Left lung (tissue), 10 donors: ENCODE results near the gene CLIP1. TPM values are rescaled to one million over a fixed set of nuclear protein-coding genes. Genes with fewer than 3 reads are reported as not detected.

Experiments used
- ATAC-seq: fragments of 200-7000 bp; cut with Tn5 transposase; one replicate; pipeline ENCODE4 v1.9.1; 2020; ENCODE audit warnings: moderate library complexity
- DNase-seq, 4 donors: peaks; one replicate each; pipeline ENCODE4 v3.0.0-alpha.2; 2013 to 2020
- H3K27ac ChIP-seq, 2 donors: fragments of 200-600 bp; sonication (generic) in 1 of 2; one replicate each; pipeline versions ENCODE4 v1.5.0 to v1.8.0; 2020 to 2021
- H3K27me3 ChIP-seq, 2 donors: fragments of 200-600 bp; sonication (generic) in 1 of 2; one replicate each; pipeline versions ENCODE4 v1.5.0 to v1.8.0; 2020 to 2021
- H3K36me3 ChIP-seq, 2 donors: fragments of 200-600 bp; sonication (generic) in 1 of 2; one replicate each; pipeline versions ENCODE4 v1.5.0 to v1.8.0; 2020 to 2021
- H3K4me1 ChIP-seq, 2 donors: fragments of 200-600 bp; one replicate each; pipeline ENCODE4 v1.8.0; 2021
- H3K4me3 ChIP-seq, 2 donors: fragments of 200-600 bp; sonication (generic) in 1 of 2; one replicate each; pipeline versions ENCODE4 v1.5.0 to v1.8.0; 2020 to 2021; ENCODE audit warnings: mild to moderate bottlenecking in 1 of 2
- H3K9me3 ChIP-seq, 2 donors: fragments of 200-600 bp; sonication (generic) in 1 of 2; one replicate each; pipeline versions ENCODE4 v1.5.0 to v1.8.0; 2020 to 2021
- intact Hi-C, 2 donors: fragments of 100-400 bp; cut with DNase I; formaldehyde crosslinking; loops; one replicate each; pipeline versions ENCODE4 v1.11.2 to v1.14.2; 2022
- polyA plus RNA-seq, 6 donors: library from polyadenylated mRNA; unstranded; fragments of 120-200 nt; gene quantifications; one replicate each; pipeline ENCODE4 v1.2.1, GENCODE V29; 2013; ENCODE audit not compliant: insufficient read length in 6 of 6
- total RNA-seq, 2 donors: library from RNA; stranded (reverse); fragmentation: NEBNext Ultra II Directional; extraction: Animal tissue kit (Norgen Biotek cat#: 25700); gene quantifications; one replicate each; pipeline ENCODE4 v1.2.1, GENCODE V29; 2021
- TF ChIP-seq, protein P1 (sequence below), 2 donors: fragments of 200-600 bp; sonication (generic) in 1 of 2; IDR thresholded peaks; one replicate each; pipeline versions ENCODE4 v1.5.0 to v1.8.0; 2021; ENCODE audit warnings: antibody characterized with exemption in 2 of 2
- donor health status: DM: no; HTN: yes; CAD: no.
- donor health status: DM: no; HTN: no; CAD: no.

CLIP1 gene
- total and polyA plus RNA-seq, 8 donors: 31.2 to 104 (median 33.4) TPM

DNA sequence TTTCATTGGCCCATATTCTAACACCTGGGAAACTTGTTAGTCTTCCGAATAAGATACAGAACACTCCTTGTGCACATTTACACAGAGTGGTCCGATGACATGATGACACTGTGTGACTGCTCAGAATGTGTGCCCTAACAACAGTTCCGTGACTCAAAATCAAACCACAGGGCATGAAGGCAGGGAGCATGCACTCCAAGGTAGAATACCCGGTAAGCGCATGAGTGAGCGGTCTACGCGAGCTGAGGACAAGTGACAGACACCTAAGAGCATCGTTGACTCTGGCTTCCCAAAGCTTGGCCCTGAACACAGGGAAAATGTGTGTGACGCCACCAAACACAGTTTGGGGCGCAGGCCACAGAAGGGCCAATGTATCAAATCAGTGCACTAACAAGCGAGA is 18.6 kb downstream of the CLIP1 start:
- intact Hi-C loops: no loop called here
- peaks cover 0 to 6% of the 10 kb centered on the region in 2 donors for H3K36me3 ChIP-seq
- no peaks in the 10 kb centered on the region for H3K27me3 ChIP-seq
- TF ChIP-seq, protein P1, sequence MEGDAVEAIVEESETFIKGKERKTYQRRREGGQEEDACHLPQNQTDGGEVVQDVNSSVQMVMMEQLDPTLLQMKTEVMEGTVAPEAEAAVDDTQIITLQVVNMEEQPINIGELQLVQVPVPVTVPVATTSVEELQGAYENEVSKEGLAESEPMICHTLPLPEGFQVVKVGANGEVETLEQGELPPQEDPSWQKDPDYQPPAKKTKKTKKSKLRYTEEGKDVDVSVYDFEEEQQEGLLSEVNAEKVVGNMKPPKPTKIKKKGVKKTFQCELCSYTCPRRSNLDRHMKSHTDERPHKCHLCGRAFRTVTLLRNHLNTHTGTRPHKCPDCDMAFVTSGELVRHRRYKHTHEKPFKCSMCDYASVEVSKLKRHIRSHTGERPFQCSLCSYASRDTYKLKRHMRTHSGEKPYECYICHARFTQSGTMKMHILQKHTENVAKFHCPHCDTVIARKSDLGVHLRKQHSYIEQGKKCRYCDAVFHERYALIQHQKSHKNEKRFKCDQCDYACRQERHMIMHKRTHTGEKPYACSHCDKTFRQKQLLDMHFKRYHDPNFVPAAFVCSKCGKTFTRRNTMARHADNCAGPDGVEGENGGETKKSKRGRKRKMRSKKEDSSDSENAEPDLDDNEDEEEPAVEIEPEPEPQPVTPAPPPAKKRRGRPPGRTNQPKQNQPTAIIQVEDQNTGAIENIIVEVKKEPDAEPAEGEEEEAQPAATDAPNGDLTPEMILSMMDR (IDR thresholded peaks at IDR 0.05): no peak
- ATAC-seq (no peak), DNase-seq (no peak)
- H3K4me1 ChIP-seq: peaks cover 14 to 34% of the 10 kb centered on the region in 2 donors
- no peak overlapping the region for H3K27ac ChIP-seq
- no peaks in the 10 kb centered on the region for H3K9me3 ChIP-seq
- no peak overlapping the region for H3K4me3 ChIP-seq

DNA sequence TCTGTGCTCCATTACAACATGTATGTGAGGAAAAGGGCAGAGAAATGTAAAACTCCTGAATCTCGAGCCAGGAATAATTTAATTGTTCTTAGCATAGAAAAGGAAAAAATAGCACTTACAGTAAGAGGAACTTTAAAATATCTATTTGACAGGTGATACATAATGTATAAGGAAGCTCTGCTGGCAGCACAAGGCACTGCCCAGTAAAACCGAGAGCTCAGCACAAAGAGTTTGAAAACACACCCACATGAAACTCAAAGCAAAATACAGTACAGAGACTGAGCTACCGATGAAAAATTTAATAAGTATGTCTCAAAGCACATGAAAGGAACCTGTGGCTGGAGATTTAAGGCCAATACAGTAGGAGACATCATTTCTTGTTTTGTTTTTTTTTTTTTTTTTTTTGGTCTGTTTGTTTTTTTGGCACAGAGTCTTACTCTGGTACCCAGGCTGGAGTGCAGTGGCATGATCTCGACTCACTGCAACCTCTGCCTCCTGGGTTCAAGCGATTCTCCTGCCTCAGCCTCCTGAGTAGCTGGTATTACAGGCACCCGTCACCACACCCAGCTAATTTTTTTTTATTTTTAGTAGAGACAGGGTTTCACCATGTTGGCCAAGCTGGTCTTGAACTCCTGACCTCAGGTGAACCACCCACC is 19.2 kb downstream of the CLIP1 start:
- Histone ChIP-seq H3K27me3 (no peaks in the 10 kb centered on the region), H3K4me1 (peaks cover 14 to 36% of the 10 kb centered on the region in 2 donors), H3K9me3 (no peaks in the 10 kb centered on the region), H3K4me3 (no peak overlapping the region), H3K27ac (no peak overlapping the region), H3K36me3 (peaks cover 0 to 6% of the 10 kb centered on the region in 2 donors)
- TF ChIP-seq, protein P1 (IDR thresholded peaks at IDR 0.05): no peak
- ATAC-seq (no peak), DNase-seq (no peak)
- intact Hi-C loops: no loop called here

DNA sequence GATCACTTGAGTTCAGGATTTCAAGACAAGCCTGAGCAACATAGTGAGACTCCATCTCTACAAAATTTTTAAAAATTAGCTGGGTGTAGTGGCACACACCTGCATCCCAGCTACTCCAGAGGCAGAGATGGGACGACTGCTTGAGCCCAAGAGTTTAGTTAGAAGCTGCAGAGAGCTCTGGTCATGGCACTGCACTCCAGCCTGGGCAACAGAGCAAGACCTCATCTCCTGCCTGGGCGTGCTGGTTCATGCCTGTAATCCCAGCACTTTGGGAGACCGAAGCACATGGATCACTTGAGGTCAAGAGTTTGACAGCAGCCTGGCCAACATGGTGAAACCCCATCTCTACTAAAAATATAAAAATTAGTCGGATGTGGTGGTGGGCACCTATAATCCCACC is 20.2 kb downstream of the CLIP1 start:
- no peak for DNase-seq
- Histone ChIP-seq H3K9me3 (no peaks in the 10 kb centered on the region), H3K27me3 (no peaks in the 10 kb centered on the region), H3K4me3 (no peak overlapping the region), H3K36me3 (peaks cover 0 to 6% of the 10 kb centered on the region in 2 donors), H3K4me1 (peaks cover 14 to 36% of the 10 kb centered on the region in 2 donors), H3K27ac (no peak overlapping the region)
- TF ChIP-seq, protein P1 (IDR thresholded peaks at IDR 0.05): no peak
- intact Hi-C loops: no loop called here
- no peak for ATAC-seq

DNA sequence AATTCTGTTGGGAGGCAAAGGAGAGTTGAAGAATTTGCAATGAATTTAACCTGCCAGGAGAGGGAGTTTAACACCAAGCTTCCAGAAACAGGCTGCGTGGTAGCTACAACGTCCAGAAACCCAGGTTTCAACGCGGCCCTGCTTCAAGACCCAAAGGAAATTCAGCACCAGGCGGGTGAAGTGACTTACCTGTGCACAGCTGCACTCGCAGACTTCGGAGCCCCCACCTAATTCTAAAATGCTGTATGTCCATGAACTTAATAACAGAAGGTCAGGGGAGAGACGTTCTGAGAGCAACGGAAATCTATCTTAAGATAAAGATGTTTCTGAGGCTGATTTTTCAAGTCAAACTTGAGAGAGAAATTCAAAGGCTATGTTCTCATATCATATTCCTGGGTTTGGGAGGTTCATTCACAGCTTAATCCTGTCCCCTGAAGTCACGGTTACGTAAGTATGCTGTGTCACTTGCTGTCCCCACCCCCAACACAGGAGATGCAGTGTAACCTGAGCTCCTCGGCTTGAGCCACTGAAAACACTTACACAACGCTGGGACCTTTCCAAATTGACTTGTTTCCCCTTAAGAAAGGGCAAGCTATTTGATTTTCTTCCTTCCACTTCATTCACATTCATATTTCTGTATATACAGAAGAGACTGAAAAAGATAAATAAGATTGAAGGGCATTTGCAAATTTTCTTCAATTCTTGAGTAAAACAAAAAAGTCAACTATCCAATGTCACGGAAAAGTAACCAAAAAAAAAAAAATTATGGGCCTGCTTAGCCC is 22.7 kb downstream of the CLIP1 start:
- ATAC-seq (peak; percentile 93), DNase-seq (peak in 3 of 4 donors; percentile 57 to 89 (median 80))

More for the DNA sequence above, 22.7 kb downstream of the CLIP1 start:
- no peaks in the 10 kb centered on the region for H3K9me3 ChIP-seq
- H3K4me1 ChIP-seq: peaks cover 14 to 44% of the 10 kb centered on the region in 2 donors
- H3K27me3 ChIP-seq: no peaks in the 10 kb centered on the region
- peaks cover 0 to 21% of the 10 kb centered on the region in 2 donors for H3K36me3 ChIP-seq
- H3K27ac ChIP-seq: peak overlapping the region; percentile 87 to 97
- TF ChIP-seq, protein P1 (IDR thresholded peaks at IDR 0.05): peak; percentile 31 to 63
- H3K4me3 ChIP-seq: no peak overlapping the region
- intact Hi-C loops: loop anchor here (10.0 kb wide), 1 partner anchor 75 kb away; no protein-coding TSS in a partner anchor
